HepG2 (cell line): ENCODE results near the gene C1QTNF12. TPM values are rescaled to one million over a fixed set of nuclear protein-coding genes. Genes with fewer than 3 reads are reported as not detected.

ENCODE experiments used
- CAMTA2 ChIP-seq: sonication (generic); formaldehyde crosslinking; IDR thresholded peaks from 2 replicates; pipeline ENCODE4 v1.4.0; 2020; ENCODE audit warnings: mild to moderate bottlenecking, missing genetic modification reagents, borderline replicate concordance
- ELK4 ChIP-seq: sonication (generic); formaldehyde crosslinking; IDR thresholded peaks from 2 replicates; pipeline ENCODE4 v1.9.0; 2021; ENCODE audit warnings: missing genetic modification reagents, borderline replicate concordance
- FOXA3 ChIP-seq: IDR thresholded peaks from 2 replicates; pipeline ENCODE4 v1.6.1; 2016; ENCODE audit warnings: missing genetic modification reagents, missing compliant biosample characterization
- KLF15 ChIP-seq: sonication (generic); formaldehyde crosslinking; IDR thresholded peaks from 2 replicates; pipeline ENCODE4 v1.8.1; 2023; ENCODE audit warnings: borderline replicate concordance, mild to moderate bottlenecking, inconsistent platforms, missing genetic modification reagents, mixed read lengths
- MEIS2 ChIP-seq: sonication (generic); formaldehyde crosslinking; IDR thresholded peaks from 2 replicates; pipeline ENCODE4 v1.9.0; 2021; ENCODE audit warnings: mild to moderate bottlenecking, missing genetic modification reagents
- MIER2 ChIP-seq: IDR thresholded peaks from 2 replicates; pipeline ENCODE4 v1.6.1; 2016; ENCODE audit warnings: missing biosample characterization, missing genetic modification reagents
- MXD3 ChIP-seq: IDR thresholded peaks from 2 replicates; pipeline ENCODE4 v1.6.1; 2016; ENCODE audit warnings: mild to moderate bottlenecking, missing biosample characterization, missing genetic modification reagents
- ZBED4 ChIP-seq: sonication (generic); formaldehyde crosslinking; IDR thresholded peaks from 2 replicates; pipeline ENCODE4 v1.4.0; 2020; ENCODE audit warnings: missing genetic modification reagents, borderline replicate concordance
- ZNF292 ChIP-seq: sonication (generic); formaldehyde crosslinking; IDR thresholded peaks from 2 replicates; pipeline ENCODE4 v1.8.1; 2022; ENCODE audit warnings: mild to moderate bottlenecking, low read depth, missing genetic modification reagents, borderline replicate concordance
- ZNF331 ChIP-seq: sonication (generic); formaldehyde crosslinking; IDR thresholded peaks from 2 replicates; pipeline ENCODE4 v1.4.0; 2020; ENCODE audit warnings: missing genetic modification reagents
- ZNF564 ChIP-seq: sonication (generic); formaldehyde crosslinking; IDR thresholded peaks from 2 replicates; pipeline ENCODE4 v1.8.1; 2023; ENCODE audit warnings: mild to moderate bottlenecking, missing genetic modification reagents
- ZNF687 ChIP-seq: sonication (generic); formaldehyde crosslinking; IDR thresholded peaks from 2 replicates; pipeline ENCODE4 v1.5.1; 2020; ENCODE audit warnings: mild to moderate bottlenecking, missing genetic modification reagents, moderate library complexity
- ZNF770 ChIP-seq: sonication (generic); formaldehyde crosslinking; IDR thresholded peaks from 2 replicates; pipeline ENCODE4 v1.5.0; 2020; ENCODE audit warnings: mild to moderate bottlenecking, missing genetic modification reagents
- ZSCAN29 ChIP-seq: sonication (generic); formaldehyde crosslinking; conservative IDR thresholded peaks from 2 replicates; pipeline ENCODE4 v1.4.0; 2020; ENCODE audit warnings: mild to moderate bottlenecking, missing genetic modification reagents
- polyA plus RNA-seq, 8 experiments: library from polyadenylated mRNA; depleted of rRNA in 3 of 8; stranded (reverse) in 7 of 8; unstranded in 1 of 8; fragments of >200 nt; fragmentation: Illumina TruSeq in 4 of 8; extraction: Trizol in 4 of 8; gene quantifications; 2 replicates each; pipeline versions ENCODE4 v1.2.1 to v1.2.3, GENCODE V29; 2011 to 2016; ENCODE audit warnings: low read depth in 4 of 8, missing spikeins in 1 of 8, mixed read lengths in 1 of 8; ENCODE audit not compliant: insufficient read depth in 1 of 8
- total RNA-seq, 5 experiments: library from RNA; depleted of rRNA; stranded (reverse); fragments of >200 nt; fragmentation: Illumina TruSeq; extraction: Trizol; gene quantifications; 2 replicates each; pipeline ENCODE4 v1.2.3, GENCODE V29; 2016; ENCODE audit warnings: low read depth in 1 of 5

The C1QTNF12 gene
- total and polyA plus RNA-seq, 2 of the 13 experiments (the other 11 are each of a cell fraction or from before 2014, with no cell fraction given), result 0.18 to 0.64 TPM

GRCh38 chr1:1236945-1237873 lies 9.3 kb downstream of the C1QTNF12 start (continued):
- peak; percentile 68; the same call in 1 of the 2 replicates for TF ChIP-seq ZNF770
- no peak for TF ChIP-seq ELK4 (CRISPR knock-in tag)
- peak; percentile 74; the same call in 1 of the 2 replicates for TF ChIP-seq CAMTA2 (CRISPR knock-in tag)
- TF ChIP-seq ZNF331 (CRISPR knock-in tag), result peak; percentile 23; the same call in 1 of the 2 replicates
- TF ChIP-seq FOXA3, result peak; percentile 47; the same call in 1 of the 2 replicates
- TF ChIP-seq ZNF564 (CRISPR knock-in tag), result peak; percentile 30; the same call in 1 of the 2 replicates
- peak; percentile 11; the same call in 1 of the 2 replicates for TF ChIP-seq ZBED4 (CRISPR knock-in tag)
- TF ChIP-seq MIER2 (CRISPR knock-in tag), result no peak
- no peak for TF ChIP-seq ZNF687 (CRISPR knock-in tag)
- TF ChIP-seq MXD3 (CRISPR knock-in tag), result no peak
- TF ChIP-seq ZNF292 (CRISPR knock-in tag), result 0 out of 2 replicates have a peak, but pooled peaks have one; percentile 9
- TF ChIP-seq ZSCAN29 (CRISPR knock-in tag), result 0 out of 2 replicates have a peak, but pooled peaks have one; percentile 21
- 0 out of 2 replicates have a peak, but pooled peaks have one; percentile 20 for TF ChIP-seq MEIS2 (CRISPR knock-in tag)
- TF ChIP-seq KLF15 (CRISPR knock-in tag), result 0 out of 2 replicates have a peak, but pooled peaks have one; percentile 17
